ENCODE results near the gene MARCHF4.

- TF ChIP-seq CTCF (IDR thresholded peaks at IDR 0.05) (no peak), POLR2A (IDR thresholded peaks at IDR 0.05) (no peak)
Measured at GRCh38 chr2:216363221-216363620, 9.1 kb downstream of the MARCHF4 start.
